Measurements from ENCODE around the gene ITIH4. TPM values are rescaled to one million over a fixed set of nuclear protein-coding genes. Genes with fewer than 3 reads are reported as not detected.

ITIH4 gene
- total RNA-seq, 1 experiment from 2014 or later: 1.5 TPM

GRCh38 chr3:52770496-52771333 lies 59.8 kb downstream of the ITIH4 start, which contains the start of gene NEK4:
Gene NEK4, minus strand, starts transcription at chr3:52770940. Its CDS starts 194 bp downstream, at chr3:52770746.
- Histone ChIP-seq H3K4me1 (ENCODE audit: control insufficient read depth, insufficient read depth, low read length) (peaks cover 12% of the 10 kb centered on the region), H3K4me3 (ENCODE audit: low read depth in 2 of 2, low read length in 2 of 2) (peak within 1 kb of the TSS; percentile 62 to 84), H3K9me3 (ENCODE audit: control insufficient read depth, insufficient read depth, low read depth, low read length) (no peaks in the 10 kb centered on the region), H3K27me3 (ENCODE audit: control insufficient read depth, insufficient read depth, low read length) (no peaks in the 10 kb centered on the region), H3K27ac (ENCODE audit: low read length) (peak within 1 kb of the TSS; percentile 94), H3K36me3 (ENCODE audit: control insufficient read depth, insufficient read depth, low read length) (peaks cover 7% of the 10 kb centered on the region; the same call in 1 of the 2 replicates)
- ChIA-PET CTCF (no interaction called here), POLR2A (interaction anchor here (0.6 to 0.7 kb wide), 2 partner anchors 17 to 65 kb away, joined by 3 to 9 read pairs; partner anchors contain the start of gene SPCS1)
- intact Hi-C loops (cut with micrococcal nuclease; ENCODE audit: unreplicated experiment) (no loop called here), in situ Hi-C loops (cut with HindIII; ENCODE audit: low pct_unique_long_range_greater_than_20kb, low sequenced_read_pairs) (no loop called here)
- BruUV-seq (replicated peaks): no TSS peak
- TF ChIP-seq POLR2AphosphoS5 (IDR thresholded peaks at IDR 0.05; ENCODE audit: low read depth, low read length) (peak; percentile 84), SIN3A (IDR thresholded peaks at IDR 0.05; ENCODE audit: borderline replicate concordance, insufficient read depth, low read depth, low read length) (peak; percentile 57; the same call in 1 of the 2 replicates), CTCF (IDR thresholded peaks at IDR 0.05) (no peak)
- DNase-seq (ENCODE audit: low read depth, low spot score) (peak; percentile 36), ATAC-seq (peak; percentile 100)

- H3K4me1 ChIP-seq (ENCODE audit: control insufficient read depth, insufficient read depth, low read length): peaks cover 12% of the 10 kb centered on the region
- DNase-seq (ENCODE audit: low read depth, low spot score): no peak
- in situ Hi-C loops (cut with HindIII; ENCODE audit: low pct_unique_long_range_greater_than_20kb, low sequenced_read_pairs) (no loop called here), intact Hi-C loops (cut with micrococcal nuclease; ENCODE audit: unreplicated experiment) (no loop called here)
- H3K4me3 ChIP-seq (ENCODE audit: low read depth in 2 of 2, low read length in 2 of 2): peak overlapping the region; percentile 62 to 84
- ATAC-seq: no peak
- no peak for TF ChIP-seq TCF7L2 (IDR thresholded peaks at IDR 0.05; ENCODE audit: low read depth, low read length)
- no peak for TF ChIP-seq SIN3A (IDR thresholded peaks at IDR 0.05; ENCODE audit: borderline replicate concordance, insufficient read depth, low read depth, low read length)
- TF ChIP-seq CTCF (IDR thresholded peaks at IDR 0.05): no peak
- TF ChIP-seq POLR2AphosphoS5 (IDR thresholded peaks at IDR 0.05; ENCODE audit: low read depth, low read length): no peak
- no peak for TF ChIP-seq REST (IDR thresholded peaks at IDR 0.05; ENCODE audit: insufficient read depth in 1 of 2, low read depth in 2 of 2, low read length in 1 of 2)
- ChIA-PET POLR2A (interaction anchor here (0.6 kb wide), 1 partner anchor 18 kb away, joined by 3 read pairs; no protein-coding TSS in a partner anchor), CTCF (no interaction called here)
- no peaks in the 10 kb centered on the region for H3K27me3 ChIP-seq (ENCODE audit: control insufficient read depth, insufficient read depth, low read length)
- no peaks in the 10 kb centered on the region for H3K9me3 ChIP-seq (ENCODE audit: control insufficient read depth, insufficient read depth, low read depth, low read length)
- peak overlapping the region; percentile 69 for H3K27ac ChIP-seq (ENCODE audit: low read length)
- peaks cover 7% of the 10 kb centered on the region; the same call in 1 of the 2 replicates for H3K36me3 ChIP-seq (ENCODE audit: control insufficient read depth, insufficient read depth, low read length)
- BruUV-seq (replicated peaks): TSS peak; percentile 70
Measured at GRCh38 chr3:52769786-52770455, 60.6 kb downstream of the ITIH4 start.
